ENCODE results near the gene MUC3A.
"Not testable (repeated sequence)": the region's sequence is repeated elsewhere in the genome, so short reads cannot be mapped to it uniquely, and the experiment has no call there.

MUC3A gene, protein sequence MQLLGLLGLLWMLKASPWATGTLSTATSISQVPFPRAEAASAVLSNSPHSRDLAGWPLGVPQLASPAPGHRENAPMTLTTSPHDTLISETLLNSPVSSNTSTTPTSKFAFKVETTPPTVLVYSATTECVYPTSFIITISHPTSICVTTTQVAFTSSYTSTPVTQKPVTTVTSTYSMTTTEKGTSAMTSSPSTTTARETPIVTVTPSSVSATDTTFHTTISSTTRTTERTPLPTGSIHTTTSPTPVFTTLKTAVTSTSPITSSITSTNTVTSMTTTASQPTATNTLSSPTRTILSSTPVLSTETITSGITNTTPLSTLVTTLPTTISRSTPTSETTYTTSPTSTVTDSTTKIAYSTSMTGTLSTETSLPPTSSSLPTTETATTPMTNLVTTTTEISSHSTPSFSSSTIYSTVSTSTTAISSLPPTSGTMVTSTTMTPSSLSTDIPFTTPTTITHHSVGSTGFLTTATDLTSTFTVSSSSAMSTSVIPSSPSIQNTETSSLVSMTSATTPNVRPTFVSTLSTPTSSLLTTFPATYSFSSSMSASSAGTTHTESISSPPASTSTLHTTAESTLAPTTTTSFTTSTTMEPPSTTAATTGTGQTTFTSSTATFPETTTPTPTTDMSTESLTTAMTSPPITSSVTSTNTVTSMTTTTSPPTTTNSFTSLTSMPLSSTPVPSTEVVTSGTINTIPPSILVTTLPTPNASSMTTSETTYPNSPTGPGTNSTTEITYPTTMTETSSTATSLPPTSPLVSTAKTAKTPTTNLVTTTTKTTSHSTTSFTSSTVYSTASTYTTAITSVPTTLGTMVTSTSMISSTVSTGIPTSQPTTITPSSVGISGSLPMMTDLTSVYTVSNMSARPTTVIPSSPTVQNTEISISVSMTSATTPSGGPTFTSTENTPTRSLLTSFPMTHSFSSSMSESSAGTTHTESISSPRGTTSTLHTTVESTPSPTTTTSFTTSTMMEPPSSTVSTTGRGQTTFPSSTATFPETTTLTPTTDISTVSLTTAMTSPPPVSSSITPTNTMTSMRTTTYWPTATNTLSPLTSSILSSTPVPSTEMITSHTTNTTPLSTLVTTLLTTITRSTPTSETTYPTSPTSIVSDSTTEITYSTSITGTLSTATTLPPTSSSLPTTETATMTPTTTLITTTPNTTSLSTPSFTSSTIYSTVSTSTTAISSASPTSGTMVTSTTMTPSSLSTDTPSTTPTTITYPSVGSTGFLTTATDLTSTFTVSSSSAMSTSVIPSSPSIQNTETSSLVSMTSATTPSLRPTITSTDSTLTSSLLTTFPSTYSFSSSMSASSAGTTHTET (N-terminal part only)

DNA sequence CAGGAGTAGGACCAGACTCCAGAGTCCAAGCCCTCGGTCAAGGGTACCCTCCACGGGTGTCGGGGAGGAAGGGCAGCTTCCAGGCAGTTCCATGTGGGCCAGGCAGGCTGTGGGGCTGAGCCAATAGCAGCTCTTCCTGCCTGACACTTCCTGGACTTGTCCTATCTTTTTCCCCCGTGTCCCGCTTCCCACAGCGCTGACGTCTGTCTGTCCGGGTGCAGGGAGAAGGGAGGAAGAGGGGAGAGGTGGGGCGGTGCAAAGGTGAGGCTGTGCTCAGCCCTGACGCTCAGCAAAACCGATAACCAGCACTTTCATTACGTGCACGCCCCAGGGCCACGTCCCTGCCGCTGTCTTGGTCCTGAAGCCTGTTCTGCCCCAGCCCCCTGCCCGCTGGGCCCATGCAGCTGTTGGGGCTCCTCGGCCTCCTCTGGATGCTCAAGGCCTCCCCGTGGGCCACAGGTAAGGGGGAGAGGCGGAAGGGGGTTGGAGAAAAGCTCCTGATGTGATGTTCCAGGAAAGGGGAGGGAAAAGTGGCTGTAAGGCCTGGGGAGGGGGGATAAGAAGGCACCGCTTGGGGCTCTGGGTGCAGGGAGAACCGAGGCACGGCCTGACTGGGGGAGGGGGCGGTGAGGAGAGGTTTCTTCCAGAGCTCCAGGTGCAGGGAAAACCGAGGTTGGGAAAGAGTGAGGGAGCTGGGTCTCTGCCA is at the start of gene MUC3A:
Gene MUC3A (plus strand): TSS at position 308 of the 706 bp plus-strand sequence. CDS start 91 bp downstream, at position 399.
- no peak for DNase-seq

DNA sequence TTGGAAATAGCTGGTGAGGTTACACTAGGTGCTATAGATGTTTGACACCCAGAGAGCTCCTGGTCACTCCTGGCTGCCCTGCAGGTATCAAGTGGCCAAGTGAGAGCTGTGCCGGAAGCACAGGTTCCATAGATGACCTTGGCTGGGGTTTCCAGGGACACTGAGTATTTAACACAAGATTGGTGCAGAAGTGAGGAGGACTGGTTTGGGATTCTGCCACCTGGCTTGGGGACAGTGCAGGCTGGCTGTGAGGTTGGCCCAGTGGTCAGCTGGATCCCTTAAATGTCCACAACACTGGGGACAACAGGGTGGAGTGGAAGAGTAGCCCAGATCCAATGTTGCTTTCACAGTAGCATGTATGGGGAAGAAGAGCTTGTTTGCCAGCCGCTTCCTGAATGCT is 48.4 kb upstream of the MUC3A start:
- no peak for DNase-seq

DNA sequence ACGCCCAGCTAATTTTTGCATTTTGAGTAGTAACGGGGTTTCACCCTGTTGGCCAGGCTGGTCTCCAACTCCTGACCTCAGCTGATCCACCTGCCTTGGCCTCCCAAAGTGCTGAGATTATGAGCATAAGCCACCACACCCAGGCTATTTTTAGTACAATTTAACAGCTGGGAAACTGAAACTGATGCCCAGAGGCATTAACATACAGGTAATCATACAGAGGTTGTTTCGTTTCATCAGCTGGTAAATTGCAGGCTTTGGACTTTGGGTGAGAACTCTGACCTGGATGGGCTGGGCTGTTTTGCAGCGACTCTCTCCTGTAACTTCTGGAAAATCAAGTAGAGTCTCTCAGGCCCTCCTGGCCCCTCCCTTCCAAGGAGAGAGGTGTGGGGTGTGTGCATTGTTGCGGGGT is 47.4 kb upstream of the MUC3A start:
- no peak for DNase-seq

DNA sequence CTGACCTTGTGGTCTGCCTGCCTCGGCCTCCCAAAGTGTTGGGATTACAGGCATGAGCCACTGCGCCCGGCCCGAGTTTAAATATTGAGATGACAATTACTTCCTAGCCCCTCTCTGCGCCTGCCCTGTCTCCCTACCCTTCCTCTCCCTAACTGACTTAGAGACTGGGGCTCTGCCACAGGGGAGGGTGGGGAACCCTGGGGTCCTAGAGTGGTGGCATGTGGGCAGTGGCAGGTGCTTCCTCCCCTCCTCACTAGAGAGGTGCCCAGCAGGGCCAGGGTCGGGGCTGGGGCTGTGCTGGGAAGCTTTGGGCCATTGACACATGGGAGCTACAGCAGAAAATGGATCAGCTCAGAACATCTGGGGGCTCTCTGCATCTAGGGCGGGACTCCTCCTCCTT is 46.7 kb upstream of the MUC3A start:
- no peak for DNase-seq

DNA sequence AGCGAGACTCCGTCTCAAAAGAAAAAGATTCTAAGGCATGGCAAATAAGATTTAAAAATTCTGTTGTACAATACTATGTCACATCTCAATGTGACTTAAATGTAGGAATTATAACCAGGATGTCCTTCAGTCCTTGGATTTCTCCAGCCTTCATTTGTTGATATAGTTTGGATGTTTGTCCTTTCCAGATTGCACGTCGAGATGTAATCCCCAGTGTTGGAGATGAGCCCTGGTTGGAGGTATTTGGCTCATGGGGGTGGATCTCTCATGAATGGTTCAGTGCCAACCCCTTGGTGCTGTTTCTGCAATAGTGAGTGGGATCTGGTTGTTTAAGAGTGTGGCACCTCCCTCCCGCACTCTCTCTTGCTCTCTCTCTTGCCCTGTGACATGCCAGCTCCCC is 40.8 kb upstream of the MUC3A start:
- DNase-seq, result no peak

DNA sequence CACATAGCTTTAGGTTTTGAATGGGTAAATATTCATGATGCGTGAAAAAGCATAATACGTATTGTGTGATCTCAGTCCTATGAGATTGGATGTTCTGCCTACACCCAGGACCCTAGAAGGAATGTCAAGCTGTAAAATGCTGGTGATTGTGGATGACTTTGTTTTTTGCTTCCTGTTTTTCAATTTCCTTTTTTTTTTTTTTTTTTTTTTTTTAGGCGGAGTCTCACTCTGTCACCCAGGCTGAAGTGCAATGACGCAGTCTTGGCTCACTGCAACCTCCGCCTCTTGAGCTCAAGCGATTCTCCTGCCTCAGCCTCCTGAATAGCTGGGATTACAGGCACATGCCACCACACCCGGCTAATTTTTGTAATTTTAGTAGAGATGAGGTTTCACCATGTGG is 38.9 kb upstream of the MUC3A start:
- DNase-seq, result not testable (repeated sequence)

DNA sequence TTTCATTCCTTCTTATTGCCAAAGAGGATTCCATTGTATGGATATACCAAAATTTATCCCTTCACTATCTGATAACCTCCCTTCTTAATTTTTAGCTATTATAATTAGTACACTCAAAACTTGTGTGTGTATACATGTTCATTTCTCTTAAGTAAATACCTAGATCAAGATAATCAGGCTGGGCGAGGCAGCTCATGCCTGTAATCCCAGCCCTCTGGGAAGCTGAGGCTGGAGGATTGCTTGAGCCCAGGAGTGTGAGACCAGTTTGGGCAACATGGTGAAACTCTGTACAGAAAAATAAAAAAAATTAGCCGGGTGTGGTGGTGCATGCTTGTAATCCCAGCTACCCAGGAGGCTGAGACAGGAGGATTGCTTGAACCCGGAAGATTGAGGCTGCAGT is 37.9 kb upstream of the MUC3A start:
- no peak for DNase-seq

DNA sequence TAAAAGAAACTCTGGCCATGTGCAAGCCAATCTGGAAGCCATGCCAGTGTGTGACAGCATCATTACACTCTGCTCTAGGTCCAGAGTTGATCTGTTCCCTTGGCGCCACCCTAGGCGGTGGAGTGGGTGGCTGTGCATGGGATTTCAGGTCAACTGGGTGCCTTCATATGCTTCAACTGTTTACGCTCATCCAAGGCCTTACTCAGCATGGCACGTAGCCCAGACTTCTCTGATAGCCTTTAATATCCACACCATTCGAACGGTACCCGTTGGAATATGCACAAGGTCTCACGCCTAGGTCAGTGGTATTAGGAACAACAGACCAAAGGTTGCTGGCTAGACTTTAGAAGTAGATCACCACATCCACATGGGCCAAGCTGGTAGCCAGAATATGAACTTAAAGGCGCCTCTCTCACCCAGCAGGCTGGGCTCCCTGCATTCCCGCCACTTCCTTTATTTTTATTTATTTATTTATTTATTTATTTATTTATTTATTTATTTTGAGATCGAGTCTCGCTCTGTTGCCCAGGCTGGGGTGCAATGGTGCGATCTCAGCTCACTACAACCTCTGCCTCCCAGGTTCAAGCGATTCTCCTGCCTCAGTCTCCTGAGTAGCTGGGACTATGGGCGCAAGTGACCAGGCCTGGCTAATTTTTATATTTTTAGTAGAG is 35.0 kb upstream of the MUC3A start:
- DNase-seq, result no peak

DNA sequence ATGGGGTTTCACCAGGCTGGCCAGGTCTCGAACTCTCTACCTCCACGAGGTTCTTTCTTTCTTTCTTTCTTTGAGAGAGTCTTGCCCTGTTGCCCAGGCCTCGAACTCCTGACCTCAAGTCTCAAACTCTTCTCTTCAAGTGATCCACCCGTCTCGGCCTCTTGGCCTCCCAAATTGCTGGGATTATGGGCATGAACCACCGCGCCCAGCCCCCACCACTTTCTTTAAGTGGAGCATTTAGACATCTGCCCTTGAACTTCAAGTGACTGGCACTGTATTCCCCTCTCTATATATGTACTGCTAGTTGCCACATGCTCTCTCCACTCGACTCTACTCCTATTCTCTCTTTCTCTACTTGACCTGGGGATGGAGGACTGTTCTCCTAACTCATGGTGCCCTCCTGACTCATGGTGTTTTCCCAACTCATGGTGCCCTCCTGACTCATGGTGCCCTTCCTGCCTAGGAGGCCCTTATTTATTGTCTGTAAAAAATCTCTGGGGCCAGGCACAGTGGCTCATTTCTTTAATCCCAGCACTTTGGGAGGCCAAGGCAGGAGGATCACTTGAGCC is 34.4 kb upstream of the MUC3A start:
- DNase-seq, result no peak

DNA sequence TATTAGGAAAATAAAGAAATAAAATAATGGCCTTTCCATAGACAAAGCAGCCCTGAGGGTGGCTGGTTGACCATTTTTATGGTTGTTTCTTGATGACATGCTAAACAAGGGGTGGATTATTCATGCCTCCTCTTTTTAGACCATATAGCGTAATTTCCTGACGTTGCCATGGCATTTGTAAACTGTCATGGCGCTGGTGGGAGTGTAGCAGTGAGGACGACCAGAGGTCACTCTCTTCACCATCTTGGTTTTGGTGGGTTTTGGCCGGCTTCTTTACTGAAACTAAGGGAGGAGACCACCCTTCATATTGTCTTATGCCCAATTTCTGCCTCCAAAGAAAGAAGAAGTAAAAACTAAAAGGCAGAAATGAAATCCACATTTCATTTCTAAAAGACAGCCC is 30.0 kb upstream of the MUC3A start:
- DNase-seq, result not testable (repeated sequence)

DNA sequence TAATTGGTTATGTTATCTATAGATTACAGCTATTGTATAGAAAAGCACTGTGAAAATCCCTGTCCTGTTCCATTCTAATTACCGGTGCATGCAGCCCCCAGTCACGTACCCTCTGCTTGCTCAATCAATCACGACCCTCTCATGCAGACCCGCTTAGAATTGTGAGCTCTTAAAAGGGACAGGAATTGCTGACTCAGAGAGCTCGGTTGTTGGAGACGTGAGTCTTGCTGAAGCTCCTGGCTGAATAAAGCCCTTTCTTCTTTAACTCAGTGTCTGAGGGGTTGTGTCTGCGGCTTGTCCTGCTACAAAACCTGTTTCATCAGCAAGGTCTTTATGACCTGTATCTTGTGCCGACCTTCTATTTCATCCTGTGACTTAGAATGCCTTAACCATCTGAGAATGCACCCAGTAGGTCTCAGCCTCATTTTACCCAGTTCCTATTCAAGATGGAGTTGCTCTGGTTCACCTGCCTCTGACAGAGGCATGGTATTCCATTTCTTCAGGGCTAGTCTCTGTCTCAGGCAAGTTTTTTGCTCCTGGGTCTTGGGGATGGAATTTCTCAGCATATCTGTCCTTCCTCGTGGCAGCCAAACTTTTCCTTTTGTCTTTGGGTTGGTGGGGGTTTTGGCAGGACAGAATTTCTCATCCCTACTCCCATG is 29.4 kb upstream of the MUC3A start:
- DNase-seq, result not testable (repeated sequence)

DNA sequence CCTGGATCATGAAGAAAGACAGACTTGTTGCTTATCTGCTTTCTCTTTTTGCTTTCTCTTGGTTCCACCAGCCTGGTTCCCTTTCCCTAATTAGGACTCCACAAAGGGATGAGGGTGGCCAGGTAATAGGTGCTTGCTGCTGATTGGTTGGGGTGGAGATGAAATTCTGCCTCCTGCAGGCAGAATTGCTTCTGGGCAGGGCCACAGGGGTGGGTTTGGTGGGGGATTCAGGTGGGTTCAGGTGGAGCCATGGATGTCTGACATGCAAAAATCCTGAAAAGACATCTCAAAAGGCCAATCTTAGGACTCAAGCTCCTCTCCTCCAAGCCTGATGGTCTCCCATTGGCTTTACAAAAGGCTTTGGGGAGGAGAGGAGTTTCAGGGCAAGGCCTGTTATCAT is 28.3 kb upstream of the MUC3A start:
- DNase-seq, result no peak

DNA sequence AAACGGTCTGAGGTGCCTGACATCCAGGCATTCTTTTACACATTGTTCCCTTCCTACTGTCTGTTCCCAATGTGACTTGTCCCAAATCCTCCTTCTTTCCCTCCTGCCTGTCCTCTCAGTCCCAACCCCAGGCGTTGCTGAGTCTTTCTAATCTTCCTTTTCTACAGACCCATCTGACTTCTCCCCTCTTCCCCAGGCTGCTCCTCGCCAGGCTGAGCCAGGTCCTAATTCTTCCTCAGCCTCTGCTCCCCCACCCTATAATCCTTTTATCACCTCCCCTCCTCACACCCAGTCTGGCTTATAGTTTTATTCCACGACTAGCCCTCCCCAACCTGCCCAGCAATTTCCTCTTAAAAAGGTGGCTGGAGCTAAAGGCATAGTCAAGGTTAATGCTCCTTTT is 25.7 kb upstream of the MUC3A start:
- not testable (repeated sequence) for DNase-seq

DNA sequence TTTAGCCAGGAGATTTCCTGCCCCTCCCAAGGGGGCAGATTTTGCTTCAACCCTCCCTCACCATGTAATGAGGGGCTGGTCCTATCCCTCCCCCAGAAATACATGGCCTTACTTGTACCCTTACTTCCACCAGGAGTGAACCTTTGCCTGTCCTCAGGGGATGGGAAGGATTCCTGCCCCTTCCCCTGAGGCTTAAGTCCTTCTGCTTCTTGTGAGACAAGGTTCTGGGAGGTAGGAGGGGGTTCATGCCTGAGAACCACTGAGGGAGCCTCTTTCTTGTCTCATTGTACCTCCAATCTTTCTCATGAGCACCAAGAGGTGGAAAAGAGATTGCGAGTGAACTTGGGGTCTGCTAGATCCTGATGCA is 19.5 kb upstream of the MUC3A start:
- DNase-seq, result no peak

DNA sequence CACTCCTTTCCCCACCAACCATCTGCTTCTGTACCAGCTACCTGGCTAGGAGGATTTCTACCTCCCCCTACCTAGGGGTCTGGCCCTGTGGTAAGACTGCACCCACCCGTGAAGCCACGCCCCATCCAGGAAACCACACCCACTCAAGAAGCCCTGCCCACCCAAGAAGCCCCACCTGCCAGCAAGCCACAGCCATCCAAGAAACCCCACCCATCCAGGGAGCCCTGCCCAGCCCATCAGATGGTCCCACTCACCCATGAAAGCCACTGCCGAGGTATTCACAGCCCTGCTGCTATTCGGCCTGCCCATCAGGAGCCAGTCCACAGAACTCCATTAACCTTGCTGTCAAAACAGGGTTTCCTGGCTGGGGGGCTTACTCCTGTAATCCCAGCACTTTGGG is 15.6 kb upstream of the MUC3A start:
- no peak for DNase-seq

DNA sequence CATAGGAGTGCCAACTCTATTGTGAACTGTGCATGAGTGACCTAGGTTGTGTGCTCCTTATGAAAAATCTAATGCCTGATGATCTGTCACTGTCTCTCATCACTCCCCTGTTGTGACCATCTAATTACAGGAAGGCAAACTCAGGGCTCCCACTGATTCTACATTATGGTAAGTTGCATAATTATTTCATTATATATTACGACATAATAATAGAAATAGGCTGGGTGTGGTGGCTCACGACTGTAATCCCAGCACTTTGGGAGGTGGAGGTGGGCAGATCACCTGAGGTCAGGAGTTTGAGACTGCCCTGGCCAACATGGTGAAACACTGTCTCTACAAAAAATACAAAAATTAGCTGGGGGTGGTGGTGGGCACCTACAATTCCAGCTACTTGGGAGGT is 14.0 kb upstream of the MUC3A start:
- DNase-seq, result not testable (repeated sequence)

DNA sequence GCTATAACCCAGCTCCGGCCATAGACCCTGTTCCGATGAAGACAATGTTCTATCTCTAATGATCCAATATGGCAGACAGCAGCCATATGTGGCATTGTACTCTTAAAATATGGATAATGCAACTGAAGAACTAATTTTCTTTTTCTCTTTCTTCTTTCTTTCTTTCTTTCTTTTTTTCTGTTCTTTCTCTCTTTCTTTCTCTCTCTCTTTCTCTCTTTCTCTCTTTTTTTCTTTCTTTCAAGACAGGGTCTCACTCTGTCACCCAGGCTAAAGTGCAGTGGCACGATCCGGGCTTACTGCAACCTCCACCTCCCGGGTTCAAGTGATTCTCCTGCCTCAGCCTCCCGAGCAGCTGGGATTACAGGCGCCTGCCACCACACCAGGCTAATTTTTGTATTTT is 13.2 kb upstream of the MUC3A start:
- not testable (repeated sequence) for DNase-seq

DNA sequence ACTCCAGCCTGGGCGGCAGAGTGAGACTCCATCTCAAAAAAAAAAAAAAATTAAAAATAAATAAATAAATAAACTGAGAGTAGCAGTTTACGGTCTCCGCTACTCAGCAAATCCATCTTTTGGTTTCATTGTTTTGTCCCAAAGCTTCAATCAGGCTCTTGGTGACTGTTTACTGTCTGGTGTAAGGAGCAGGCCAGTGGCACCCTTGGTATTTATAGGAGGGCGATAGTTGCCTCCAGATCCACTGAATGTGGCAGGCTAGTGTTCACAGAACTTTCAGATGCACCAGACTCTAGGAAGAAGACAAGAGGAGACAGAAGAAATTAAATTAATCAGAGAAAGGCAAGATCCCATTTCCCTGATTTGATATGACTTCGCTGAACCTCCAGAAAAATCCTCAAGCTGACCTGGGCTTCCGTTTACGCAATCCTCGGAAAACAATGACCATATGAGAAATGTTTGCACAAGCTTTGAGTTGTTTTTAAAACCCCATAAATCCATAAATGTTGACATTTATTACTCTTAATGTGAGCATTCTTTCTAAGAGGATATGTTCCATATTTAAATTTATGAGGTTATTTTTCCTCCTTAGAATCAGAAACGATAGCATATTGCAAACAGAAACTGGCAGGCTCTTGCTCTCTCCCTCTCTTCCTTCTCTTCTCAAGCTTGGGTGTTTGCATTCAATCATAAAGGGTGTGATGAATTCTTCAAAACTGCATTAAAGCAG is 7.1 kb upstream of the MUC3A start:
- DNase-seq, result peak; percentile 44

DNA sequence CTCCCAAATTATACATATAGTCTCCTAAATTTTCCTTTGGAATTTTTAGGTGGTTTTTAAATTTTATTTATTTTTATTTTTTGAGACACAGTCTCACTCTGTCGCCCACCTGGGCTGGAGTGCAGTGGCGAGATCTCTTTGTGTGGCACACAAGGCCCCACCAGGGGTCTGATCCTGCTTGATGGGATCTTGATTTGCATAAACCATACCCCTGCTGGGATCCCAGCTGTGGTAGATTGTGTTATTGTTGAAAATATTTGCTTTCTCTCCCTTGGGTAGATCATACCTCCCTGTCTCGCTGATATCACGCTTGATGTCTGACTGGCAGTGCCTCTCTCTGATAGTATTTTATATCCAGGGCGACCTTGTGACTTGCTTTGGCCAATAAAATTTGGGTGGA is 5.6 kb upstream of the MUC3A start:
- no peak for DNase-seq

DNA sequence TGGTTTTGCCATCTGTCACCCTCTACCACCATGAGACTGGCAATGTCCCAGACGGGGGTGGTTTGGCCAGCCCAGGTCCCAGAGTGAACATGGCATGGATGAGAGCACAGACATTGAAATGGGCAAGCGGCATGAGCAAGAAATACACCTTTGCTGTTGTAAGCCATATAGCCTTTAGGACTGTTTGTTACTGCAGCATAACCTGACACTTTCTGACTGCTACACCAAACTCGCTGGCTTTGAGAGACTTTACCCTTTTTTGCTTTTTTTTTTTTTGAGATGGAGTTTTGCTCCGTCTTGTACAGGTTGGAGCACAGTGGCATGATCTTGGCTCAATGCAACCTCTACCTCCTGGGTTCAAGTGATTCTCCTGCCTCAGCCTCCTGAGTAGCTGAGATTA is 5.2 kb upstream of the MUC3A start:
- DNase-seq, result no peak

Measured in HCEC 1CT (cell line).